NCI-H524 (cell line): ENCODE measurements around the gene HCST.

Source experiments
- DNase-seq, 2 experiments: peaks; one replicate each; lab custom pipeline; 2025; lab: John Stamatoyannopoulos, UW

The HCST gene

GRCh38 chr19:35937345-35938281, 35.3 kb downstream of the HCST start:
- no peak for DNase-seq

GRCh38 chr19:35938282-35939224, 36.2 kb downstream of the HCST start:
- no peak for DNase-seq

DNA sequence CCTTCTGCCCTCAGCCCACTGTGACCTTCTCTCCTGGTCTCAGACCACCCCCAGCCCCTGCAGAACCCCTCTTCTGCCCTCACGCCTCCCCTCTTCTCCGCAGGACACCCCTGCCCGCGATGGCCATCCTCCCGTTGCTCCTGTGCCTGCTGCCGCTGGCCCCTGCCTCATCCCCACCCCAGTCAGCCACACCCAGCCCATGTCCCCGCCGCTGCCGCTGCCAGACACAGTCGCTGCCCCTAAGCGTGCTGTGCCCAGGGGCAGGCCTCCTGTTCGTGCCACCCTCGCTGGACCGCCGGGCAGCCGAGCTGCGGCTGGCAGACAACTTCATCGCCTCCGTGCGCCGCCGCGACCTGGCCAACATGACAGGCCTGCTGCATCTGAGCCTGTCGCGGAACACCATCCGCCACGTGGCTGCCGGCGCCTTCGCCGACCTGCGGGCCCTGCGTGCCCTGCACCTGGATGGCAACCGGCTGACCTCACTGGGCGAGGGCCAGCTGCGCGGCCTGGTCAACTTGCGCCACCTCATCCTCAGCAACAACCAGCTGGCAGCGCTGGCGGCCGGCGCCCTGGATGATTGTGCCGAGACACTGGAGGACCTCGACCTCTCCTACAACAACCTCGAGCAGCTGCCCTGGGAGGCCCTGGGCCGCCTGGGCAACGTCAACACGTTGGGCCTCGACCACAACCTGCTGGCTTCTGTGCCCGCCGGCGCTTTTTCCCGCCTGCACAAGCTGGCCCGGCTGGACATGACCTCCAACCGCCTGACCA, 37.2 kb downstream of the HCST start:
- no peak for DNase-seq

- DNase-seq, result no peak
Measured at GRCh38 chr19:35940078-35940775, 37.9 kb downstream of the HCST start.

DNA sequence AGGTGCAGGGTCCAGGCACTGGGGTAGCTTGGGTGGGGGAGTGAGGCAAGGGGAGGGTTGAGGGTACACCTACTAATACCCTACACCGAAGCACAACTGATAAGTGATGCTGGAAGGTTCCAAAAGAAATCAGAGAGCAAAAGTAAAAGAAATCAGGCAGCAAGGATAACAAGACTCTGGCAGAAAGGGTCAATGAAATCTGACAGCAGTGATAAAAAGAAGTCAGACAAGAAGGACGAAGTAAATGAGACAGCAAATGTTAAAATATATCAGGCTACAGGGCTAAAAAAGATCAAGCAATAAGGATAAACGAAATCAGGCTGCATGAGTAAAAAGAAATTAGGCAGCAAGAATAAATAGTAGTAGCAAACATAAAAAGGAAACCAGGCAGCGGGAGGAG, 38.5 kb downstream of the HCST start:
- DNase-seq, result no peak

GRCh38 chr19:35942235-35942634, 39.9 kb downstream of the HCST start:
- DNase-seq, result no peak

DNA sequence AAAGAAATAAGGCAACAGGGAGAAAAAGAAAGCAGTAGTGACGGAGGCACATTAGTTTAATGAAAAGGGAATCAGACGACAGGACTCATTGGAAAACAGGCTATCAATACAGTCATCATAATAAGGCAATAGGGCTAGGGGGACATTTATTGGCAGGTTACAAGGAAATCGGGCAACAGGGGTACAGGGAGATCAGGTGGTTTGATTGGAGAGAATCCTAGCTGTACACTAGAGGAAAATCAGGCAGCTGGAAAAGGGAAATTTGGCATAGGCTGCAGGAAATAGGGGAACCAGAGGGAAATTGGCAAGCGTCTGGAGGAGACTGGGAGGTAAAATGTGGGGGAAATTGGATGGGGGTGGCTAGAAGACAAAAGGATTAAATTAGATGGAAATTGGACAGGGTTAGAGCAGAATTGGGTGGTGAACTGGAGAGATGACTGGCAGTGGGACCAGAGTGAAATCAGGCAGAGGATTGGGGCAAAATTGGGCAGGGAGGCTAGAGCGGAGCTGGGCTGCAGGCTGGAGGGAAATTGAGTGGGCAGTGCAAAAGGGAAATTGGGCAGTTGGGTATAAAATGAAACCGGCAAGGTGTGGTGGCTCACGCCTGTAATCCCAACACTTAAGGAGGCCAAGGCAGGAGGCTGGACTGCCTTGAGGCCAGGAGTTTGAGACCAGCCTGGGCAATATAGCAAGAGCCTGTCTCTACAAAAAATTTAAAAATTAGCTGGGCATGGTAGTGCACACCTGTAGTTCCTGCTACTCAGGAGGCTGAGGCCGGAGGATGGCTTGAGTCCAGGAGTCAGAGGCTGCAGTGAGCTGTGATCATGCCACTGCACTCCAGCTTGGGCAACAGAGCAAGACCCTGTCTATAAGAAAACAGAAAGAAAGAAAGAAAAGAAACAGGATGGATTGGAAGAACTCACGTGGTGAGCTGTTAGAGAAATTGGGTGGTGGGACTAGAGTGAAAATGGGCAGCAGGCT, 41.3 kb downstream of the HCST start:
- no peak for DNase-seq

DNA sequence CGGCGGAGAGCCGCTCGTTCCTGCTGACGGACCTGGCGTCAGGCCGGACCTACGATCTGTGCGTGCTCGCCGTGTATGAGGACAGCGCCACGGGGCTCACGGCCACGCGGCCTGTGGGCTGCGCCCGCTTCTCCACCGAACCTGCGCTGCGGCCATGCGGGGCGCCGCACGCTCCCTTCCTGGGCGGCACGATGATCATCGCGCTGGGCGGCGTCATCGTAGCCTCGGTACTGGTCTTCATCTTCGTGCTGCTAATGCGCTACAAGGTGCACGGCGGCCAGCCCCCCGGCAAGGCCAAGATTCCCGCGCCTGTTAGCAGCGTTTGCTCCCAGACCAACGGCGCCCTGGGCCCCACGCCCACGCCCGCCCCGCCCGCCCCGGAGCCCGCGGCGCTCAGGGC, 42.2 kb downstream of the HCST start:
- DNase-seq, result no peak

DNA sequence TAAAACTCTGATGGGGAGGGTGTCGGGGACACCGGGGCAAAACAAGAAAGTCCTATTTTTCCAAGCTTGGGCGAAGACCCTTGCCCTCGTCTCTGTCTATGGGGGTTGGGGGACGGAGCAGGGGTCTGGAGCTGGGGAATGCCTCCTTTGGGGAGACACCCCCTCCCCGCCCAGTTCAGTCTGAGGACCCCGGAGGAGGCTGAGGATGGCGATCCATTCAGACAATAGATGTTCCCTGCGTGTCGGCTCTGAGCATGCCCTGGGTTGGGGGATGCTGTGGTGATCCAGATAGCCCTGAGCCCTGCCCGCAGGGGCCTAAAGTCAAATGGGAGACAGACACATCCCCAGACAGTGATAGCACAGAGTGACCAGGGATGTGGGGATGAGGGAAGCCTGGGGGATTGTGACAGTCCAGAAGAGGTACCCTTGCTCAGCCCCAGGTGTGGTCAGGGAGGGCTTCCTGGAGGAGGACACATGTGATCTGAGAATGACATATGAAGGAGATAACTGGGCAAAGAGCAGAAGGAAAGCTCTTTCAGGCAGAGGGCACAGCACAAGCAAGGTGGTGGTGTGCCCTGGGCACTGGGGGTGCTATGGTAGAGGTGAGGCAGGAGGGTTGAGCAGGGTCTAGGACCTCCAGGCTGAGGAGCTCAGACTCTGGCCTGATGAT, 42.9 kb downstream of the HCST start:
- no peak for DNase-seq

GRCh38 chr19:35946203-35946602, 43.9 kb downstream of the HCST start:
- no peak for DNase-seq

DNA sequence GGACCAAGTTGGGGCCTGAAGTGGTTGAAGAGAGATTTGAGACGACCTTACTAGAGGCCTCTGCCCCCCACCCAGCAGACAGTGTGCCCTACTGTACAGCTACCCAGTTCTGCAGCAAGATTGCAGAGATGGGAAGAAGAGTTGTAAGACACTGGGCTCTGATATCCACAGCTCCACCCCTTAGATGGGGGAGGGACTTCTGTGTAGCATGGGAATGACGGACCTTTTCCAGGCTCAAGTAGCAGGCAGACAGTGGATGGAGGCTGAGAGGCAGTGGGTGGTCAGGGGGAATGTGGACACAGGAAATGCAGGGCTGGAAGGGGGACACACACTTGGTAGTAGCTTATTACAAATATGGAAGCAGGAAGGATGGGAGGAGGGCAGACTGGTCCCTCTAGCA, 46.8 kb downstream of the HCST start:
- DNase-seq, result no peak
